ENCODE results near the gene CRIP2. TPM values are rescaled to one million over a fixed set of nuclear protein-coding genes. Genes with fewer than 3 reads are reported as not detected.

CRIP2 gene
- total and polyA plus RNA-seq, 9 donors = 0.35 to 242 (median 47.8) TPM

DNA sequence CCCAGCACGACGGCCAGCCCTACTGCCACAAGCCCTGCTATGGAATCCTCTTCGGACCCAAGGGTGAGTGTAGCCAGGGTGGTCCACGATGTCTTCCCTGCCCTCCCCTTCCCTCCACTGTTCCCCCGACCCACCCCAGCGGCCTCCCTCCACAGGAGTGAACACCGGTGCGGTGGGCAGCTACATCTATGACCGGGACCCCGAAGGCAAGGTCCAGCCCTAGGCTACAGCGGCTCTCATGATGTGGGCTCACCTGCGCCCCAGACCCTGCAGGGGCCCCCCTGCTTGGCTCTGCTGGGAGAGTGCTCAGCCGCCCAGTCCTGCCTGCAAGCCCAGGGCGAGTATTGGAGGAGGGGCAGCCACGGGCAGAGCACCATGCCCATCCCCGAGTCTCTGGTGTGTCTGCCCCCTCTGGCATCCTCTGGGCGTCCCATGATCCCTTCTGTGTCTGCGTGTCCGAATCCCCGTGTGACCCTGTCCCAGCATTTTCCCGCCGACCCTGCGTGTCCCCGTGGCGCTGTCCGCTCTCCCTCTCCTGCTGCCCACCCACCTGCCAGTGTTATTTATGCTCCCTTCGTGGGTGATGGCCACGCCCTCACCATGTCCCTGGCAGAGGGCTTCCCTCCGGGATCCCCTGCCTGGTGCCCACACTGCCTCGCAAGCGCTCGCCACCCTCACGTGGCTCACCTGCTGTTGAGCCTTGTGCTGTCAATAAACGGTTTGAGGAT is 5.0 kb downstream of the CRIP2 start:
- no peaks in the 10 kb centered on the region for H3K36me3 ChIP-seq
- 75 to 83% (median 81%) methylated on average over 32 to 34 of the region's 34 CpGs for WGBS, 3 donors
- H3K9me3 ChIP-seq = no peaks in the 10 kb centered on the region
- peaks cover 26% of the 10 kb centered on the region for H3K4me1 ChIP-seq (ENCODE audit: insufficient read depth)
- H3K27me3 ChIP-seq = no peaks in the 10 kb centered on the region
- intact Hi-C loops (cut with DNase I) = loop anchor here in 2 of 4 donors (10.0 kb wide), 2 partner anchors 55 to 65 kb away; partner anchors contain the start of gene MTA1 (in 1 of the 2)
- H3K27ac ChIP-seq = no peak overlapping the region
- no peak overlapping the region for H3K4me3 ChIP-seq
- TF ChIP-seq CTCF (IDR thresholded peaks at IDR 0.05) = no peak
- TF ChIP-seq POLR2A (IDR thresholded peaks at IDR 0.05) = no peak
- no peak for TF ChIP-seq EP300 (IDR thresholded peaks at IDR 0.05)
- DNase-seq = peak in 2 of 5 donors; percentile 45 to 47

DNA sequence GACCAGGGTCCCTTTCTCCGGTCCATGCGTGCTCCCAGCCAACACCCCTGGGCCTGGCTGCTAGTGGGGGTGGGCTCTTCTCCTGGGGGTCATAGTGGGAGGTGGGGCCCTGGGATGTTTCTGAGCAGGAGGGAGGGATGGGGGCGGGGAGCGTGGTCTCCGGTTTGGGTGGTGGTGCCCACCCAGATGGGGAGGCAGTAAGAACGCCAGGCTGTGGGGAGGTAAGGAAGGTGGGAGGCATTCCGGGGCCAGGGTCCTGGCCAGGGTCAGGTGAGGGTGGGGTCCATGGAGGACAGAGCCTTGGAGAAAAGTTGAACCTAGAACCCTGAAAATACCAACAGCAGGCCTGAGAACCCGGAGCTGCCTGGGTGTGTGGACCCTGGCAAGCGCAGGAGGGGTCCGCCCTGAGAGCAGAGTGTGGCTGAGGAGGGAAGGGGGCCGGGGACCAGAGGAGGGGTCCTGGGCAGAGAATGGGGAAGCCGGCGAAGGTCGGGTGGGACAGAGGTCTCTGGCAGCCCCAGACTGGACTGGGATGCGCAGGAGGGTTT is 5.7 kb downstream of the CRIP2 start:
- no peak overlapping the region for H3K4me3 ChIP-seq
- H3K4me1 ChIP-seq (ENCODE audit: insufficient read depth) = peaks cover 25% of the 10 kb centered on the region
- H3K9me3 ChIP-seq = no peaks in the 10 kb centered on the region
- WGBS, 3 donors = 63 to 69% (median 64%) methylated on average over 15 of the region's 15 CpGs
- peak in 2 of 5 donors; percentile 52 to 56 for DNase-seq
- intact Hi-C loops (cut with DNase I) = no loop called here
- no peaks in the 10 kb centered on the region for H3K27me3 ChIP-seq
- H3K36me3 ChIP-seq = no peaks in the 10 kb centered on the region
- H3K27ac ChIP-seq = no peak overlapping the region
- no peak for TF ChIP-seq POLR2A (IDR thresholded peaks at IDR 0.05)
- no peak for TF ChIP-seq CTCF (IDR thresholded peaks at IDR 0.05)
- no peak for TF ChIP-seq EP300 (IDR thresholded peaks at IDR 0.05)

- H3K4me1 ChIP-seq (ENCODE audit: insufficient read depth) = peaks cover 19% of the 10 kb centered on the region
- intact Hi-C loops (cut with DNase I) = no loop called here
- no peak for TF ChIP-seq EP300 (IDR thresholded peaks at IDR 0.05)
- peak; percentile 55 for TF ChIP-seq POLR2A (IDR thresholded peaks at IDR 0.05)
- peak; percentile 97 to 99 (median 98) for TF ChIP-seq CTCF (IDR thresholded peaks at IDR 0.05)
- no peaks in the 10 kb centered on the region for H3K36me3 ChIP-seq
- no peaks in the 10 kb centered on the region for H3K27me3 ChIP-seq
- peak overlapping the region; percentile 38 for H3K4me3 ChIP-seq
- no peaks in the 10 kb centered on the region for H3K9me3 ChIP-seq
- H3K27ac ChIP-seq = peak overlapping the region in 1 of 2 donors; percentile 54
- peak; percentile 81 to 95 (median 92) for DNase-seq
- 0 to 1% (median 1%) methylated on average over 23 to 35 of the region's 35 CpGs for WGBS, 3 donors
Observed at GRCh38 chr14:105480807-105481801, 6.5 kb downstream of the CRIP2 start.

DNA sequence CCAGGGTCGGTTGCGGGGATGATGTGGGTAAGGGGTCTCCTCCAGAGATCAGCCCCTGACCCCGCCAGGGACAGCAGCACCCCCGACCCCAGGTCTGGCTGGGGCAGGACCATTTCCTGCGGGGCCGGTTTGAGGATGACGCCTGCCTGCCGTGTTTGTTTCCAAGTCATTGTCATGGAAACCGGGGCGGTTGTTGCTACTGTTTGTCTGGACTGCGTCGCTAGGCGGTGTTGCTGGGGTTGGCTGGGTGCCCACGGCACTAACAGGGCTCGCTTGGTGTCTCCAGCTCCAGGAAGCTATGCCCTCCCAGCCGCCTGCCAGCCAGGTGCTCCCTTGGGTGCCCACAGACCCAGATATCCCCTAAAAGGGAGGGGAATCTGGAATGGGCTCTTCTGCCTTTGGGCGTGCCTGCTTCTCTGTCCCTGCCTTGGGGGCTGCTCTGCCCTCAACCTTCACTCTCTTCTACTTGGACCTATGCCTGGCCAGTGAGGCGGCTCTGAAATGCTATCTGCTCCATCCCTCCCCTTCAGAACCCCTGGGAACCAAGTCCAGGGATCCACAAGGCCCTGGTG is 7.4 kb downstream of the CRIP2 start:
- H3K36me3 ChIP-seq = no peaks in the 10 kb centered on the region
- peak; percentile 34 for TF ChIP-seq EP300 (IDR thresholded peaks at IDR 0.05)
- no peak for TF ChIP-seq POLR2A (IDR thresholded peaks at IDR 0.05)
- TF ChIP-seq CTCF (IDR thresholded peaks at IDR 0.05) = peak in 1 of 3 donors; percentile 22
- H3K27me3 ChIP-seq = no peaks in the 10 kb centered on the region
- peak; percentile 79 to 95 (median 90) for DNase-seq
- H3K4me3 ChIP-seq = peak overlapping the region; percentile 38
- no peaks in the 10 kb centered on the region for H3K9me3 ChIP-seq
- intact Hi-C loops (cut with DNase I) = no loop called here
- WGBS, 3 donors = 1 to 2% (median 1%) methylated on average over 18 of the region's 18 CpGs
- peaks cover 15% of the 10 kb centered on the region for H3K4me1 ChIP-seq (ENCODE audit: insufficient read depth)
- H3K27ac ChIP-seq = peak overlapping the region in 1 of 2 donors; percentile 54

All from ovary (tissue), 9 donors.